SIG-M5 treated with dmso at 0.1 percent for 504 hours (cell line): ENCODE data around the gene EPS8.
"Not testable (repeated sequence)": the region's sequence is repeated elsewhere in the genome, so short reads cannot be mapped to it uniquely, and the experiment has no call there.

Source experiments
- DNase-seq: peaks from one replicate; lab custom pipeline; 2025; ENCODE audit not compliant: unreplicated experiment; lab: John Stamatoyannopoulos, UW

EPS8 gene

GRCh38 chr12:15762162-15762561 is 27.0 kb downstream of the EPS8 start:
- DNase-seq: not testable (repeated sequence)

GRCh38 chr12:15757553-15758255 is 31.5 kb downstream of the EPS8 start:
- peak; percentile 79 for DNase-seq

- DNase-seq: no peak
Observed at GRCh38 chr12:15756822-15757221, 32.4 kb downstream of the EPS8 start.

GRCh38 chr12:15754233-15754632 is 35.0 kb downstream of the EPS8 start:
- no peak for DNase-seq

GRCh38 chr12:15752785-15753184 is 36.4 kb downstream of the EPS8 start:
- DNase-seq: peak; percentile 19

- no peak for DNase-seq
Observed at GRCh38 chr12:15751741-15752140, 37.4 kb downstream of the EPS8 start.

GRCh38 chr12:15749937-15750336 is 39.3 kb downstream of the EPS8 start:
- no peak for DNase-seq

- not testable (repeated sequence) for DNase-seq
Observed at GRCh38 chr12:15741870-15742269, 47.3 kb downstream of the EPS8 start.

GRCh38 chr12:15741082-15741481 is 48.1 kb downstream of the EPS8 start:
- no peak for DNase-seq

GRCh38 chr12:15740389-15740788 is 48.8 kb downstream of the EPS8 start:
- not testable (repeated sequence) for DNase-seq

GRCh38 chr12:15738438-15739015 is 50.7 kb downstream of the EPS8 start:
- no peak for DNase-seq

GRCh38 chr12:15735837-15736615 is 53.2 kb downstream of the EPS8 start:
- no peak for DNase-seq

- DNase-seq: no peak
Observed at GRCh38 chr12:15733136-15733535, 56.1 kb downstream of the EPS8 start.

GRCh38 chr12:15732341-15733061 is 56.7 kb downstream of the EPS8 start:
- DNase-seq: no peak

- no peak for DNase-seq
Observed at GRCh38 chr12:15731940-15732339, 57.2 kb downstream of the EPS8 start.

GRCh38 chr12:15729097-15729496 is 60.1 kb downstream of the EPS8 start:
- DNase-seq: no peak

- DNase-seq: no peak
Observed at GRCh38 chr12:15728118-15728598, 61.0 kb downstream of the EPS8 start.

GRCh38 chr12:15726878-15727150 is 62.4 kb downstream of the EPS8 start:
- DNase-seq: no peak

- DNase-seq: peak; percentile 38
Observed at GRCh38 chr12:15726027-15726877, 62.9 kb downstream of the EPS8 start.

GRCh38 chr12:15722951-15723350 is 66.2 kb downstream of the EPS8 start:
- DNase-seq: no peak
